Measurements from ENCODE around the gene DYNLT2B.
"Not testable (repeated sequence)": the region's sequence is repeated elsewhere in the genome, so short reads cannot be mapped to it uniquely, and the experiment has no call there.

The DYNLT2B gene

DNA sequence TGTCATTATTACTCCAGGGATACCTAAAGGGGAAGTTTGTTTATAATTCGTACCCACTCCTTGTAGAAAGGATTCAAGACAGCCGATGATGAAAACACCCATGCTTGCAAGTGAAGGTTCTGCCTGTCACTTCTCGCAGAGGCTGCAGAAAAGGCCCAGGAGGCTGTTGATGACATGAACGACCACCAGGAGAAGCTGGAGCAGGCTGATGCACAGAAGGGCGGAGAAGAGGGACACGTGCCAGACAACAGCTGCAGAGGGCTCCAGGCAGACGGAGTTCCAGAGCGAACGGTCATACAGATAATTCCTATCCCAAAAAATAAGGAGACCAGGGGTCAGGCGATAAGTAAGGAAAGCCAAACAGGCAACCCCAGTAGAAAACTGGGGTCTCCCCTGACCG lies 5.7 kb upstream of the DYNLT2B start:
- no peak for DNase-seq

DNA sequence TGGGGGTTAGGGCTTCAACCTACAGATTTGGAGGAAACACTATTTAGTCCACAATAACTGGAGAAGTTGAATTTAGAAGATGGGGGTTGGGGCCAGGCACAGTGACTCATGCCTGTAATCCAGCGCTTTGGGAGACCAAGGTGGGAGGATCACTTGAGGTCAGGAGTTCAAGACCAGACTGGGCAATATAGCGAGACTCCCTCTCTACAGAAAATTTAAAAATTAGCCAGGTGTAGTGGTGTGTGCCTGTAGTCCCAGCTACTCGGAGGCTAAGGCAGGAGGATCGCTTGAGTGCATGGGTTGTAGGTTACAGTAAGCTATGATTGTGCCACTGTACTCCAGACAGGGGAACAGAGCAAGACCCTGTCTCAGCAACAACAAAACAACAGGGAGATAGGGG lies 5.0 kb upstream of the DYNLT2B start:
- no peak for DNase-seq

DNA sequence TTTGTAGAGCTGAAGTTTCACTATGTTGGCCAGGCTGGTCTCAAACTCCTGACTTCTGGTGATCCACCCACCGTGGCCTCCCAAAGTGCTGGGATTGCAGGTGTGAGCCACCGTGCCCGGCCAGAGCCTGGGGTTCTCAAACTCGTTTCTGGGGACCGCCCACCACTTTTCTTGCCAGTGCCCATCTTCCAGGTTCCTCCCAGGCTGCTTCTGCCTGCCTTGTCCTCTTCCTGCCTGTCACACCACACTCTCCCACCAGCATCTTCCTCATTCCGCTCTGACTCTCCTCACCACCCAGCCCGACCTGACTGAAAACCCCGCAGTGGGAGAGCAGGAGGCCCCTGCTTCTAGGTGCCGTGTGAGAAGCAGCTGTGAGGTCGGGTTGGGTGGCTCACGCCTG lies 3.1 kb upstream of the DYNLT2B start:
- no peak for DNase-seq

DNA sequence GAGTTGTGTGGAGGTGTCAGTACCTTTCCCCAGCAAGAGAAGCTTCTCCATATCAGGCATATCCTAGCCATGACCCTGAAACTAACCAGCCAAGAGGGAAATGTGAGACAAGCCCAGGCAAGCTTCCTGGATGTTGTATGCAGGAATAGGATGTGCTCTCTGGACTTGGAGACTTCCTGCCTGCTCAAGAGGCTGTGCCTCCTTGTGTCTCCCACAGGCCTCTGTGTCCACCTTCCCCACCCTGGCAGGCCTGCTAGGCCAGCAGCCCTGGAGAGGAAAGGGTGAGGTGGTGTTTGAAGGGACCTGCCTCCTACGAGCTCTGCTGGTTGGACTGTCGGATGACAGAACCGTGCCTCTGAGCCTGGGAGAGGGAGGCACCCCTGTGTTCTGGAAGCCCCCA lies 2.1 kb upstream of the DYNLT2B start:
- no peak for DNase-seq

DNA sequence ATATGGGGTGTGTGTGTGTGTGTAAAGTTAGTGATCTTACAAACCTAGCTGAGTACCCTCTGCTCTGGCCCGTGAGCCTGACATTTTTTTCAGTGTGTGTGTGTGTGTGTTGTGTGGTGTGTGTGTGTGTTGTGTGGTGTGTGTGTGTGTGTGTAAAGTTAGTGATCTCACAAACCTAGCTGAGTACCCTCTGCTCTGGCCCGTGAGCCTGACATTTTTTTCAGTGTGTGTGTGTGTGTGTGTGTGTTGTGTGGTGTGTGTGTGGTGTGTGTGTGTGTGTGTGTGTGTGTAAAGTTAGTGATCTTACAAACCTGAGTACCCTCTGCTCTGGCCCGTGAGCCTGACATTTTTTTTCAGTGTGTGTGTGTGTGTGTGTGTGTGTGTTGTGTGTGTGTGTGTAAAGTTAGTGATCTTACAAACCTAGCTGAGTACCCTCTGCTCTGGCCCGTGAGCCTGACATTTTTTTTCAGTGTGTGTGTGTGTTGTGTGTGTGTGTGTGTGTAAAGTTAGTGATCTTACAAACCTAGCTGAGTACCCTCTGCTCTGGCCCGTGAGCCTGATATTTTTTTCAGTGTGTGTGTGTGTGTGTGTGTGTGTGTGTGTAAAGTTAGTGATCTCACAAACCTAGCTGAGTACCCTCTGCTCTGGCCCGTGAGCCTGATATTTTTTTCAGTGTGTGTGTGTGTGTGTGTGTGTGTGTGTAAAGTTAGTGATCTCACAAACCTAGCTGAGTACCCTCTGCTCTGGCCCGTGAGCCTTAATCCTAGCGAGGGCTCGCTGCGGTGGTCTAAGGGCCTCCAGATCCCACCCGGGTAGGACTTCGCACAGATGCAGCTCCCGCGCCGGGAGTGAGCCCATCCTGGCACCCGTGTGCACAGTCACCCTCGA lies 997 bp downstream of the DYNLT2B start:
- not testable (repeated sequence) for DNase-seq

DNA sequence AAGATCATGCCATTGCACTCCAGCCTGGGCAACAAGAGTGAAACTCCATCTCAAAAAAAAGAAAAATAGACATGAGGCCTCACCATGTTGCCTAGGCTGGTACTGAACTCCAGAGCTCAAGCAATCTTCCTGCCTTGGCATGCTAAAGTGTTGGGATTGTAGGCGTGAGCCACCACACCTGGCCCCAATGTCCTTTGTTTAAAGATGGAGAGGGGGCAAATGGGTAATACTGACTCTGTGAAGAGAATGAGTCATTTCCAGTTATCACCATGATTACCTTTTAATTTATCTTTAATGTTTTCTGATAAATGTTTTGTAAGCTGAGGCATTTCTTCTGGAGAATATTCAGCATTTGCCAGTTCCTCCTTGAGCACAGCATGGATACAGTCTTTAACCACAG lies 2.2 kb downstream of the DYNLT2B start:
- no peak for DNase-seq

DNA sequence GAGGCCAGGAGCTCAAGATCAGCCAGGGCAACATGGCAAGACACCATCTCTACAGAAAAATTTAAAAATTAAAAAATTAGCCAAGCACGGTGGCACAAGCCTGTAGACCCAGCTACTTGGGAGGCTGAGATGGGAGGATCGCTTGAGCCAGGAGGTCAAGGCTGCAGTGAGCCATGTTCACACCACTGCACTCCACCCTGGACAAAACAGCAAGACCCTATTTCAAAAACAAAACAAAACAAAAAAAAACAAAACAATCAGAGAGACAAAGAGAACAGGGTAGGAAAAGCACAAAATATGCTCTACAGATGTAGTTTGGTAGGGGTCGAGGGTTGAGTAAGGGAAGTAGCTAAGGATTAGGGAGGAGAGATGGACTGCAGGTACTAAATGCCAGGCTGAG lies 3.4 kb downstream of the DYNLT2B start:
- no peak for DNase-seq

DNA sequence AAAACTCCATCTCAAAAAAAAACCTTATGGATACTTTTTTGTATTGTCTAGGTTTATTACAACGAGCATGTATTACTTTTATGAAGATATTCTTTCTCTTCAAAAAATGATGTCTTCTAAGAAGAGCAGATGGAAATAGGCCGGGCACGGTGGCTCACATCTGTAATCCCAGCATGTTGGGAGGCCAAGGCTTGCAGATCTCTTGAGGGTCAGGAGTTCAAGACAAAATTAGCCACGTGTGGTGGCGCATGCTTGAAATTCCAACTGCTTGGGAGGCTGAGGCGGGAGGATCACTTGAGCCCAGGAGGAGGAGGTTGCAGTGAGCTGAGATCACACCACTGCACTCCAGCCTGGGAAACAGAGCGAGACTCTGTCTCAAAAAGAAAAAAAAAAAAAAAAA lies 4.0 kb downstream of the DYNLT2B start:
- DNase-seq: not testable (repeated sequence)

DNA sequence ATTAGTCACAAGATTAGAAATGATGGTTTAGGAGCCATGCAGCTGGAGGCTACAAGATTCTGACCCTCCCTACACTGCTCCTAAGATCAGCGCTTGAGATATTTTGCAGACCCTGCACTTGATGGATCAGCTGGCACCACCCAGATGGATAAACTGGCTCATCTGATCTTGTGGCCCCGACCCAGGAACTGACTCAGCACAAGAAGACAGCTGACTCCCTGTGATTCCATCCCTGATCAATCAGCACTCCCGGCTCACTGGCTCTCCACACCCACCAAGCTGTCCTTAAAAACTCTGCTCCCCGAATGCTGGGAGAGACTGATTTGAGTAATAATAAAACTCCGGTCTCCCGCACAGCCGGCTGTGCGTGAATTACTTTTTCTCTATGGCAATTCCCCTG lies 15.1 kb downstream of the DYNLT2B start:
- DNase-seq: not testable (repeated sequence)

DNA sequence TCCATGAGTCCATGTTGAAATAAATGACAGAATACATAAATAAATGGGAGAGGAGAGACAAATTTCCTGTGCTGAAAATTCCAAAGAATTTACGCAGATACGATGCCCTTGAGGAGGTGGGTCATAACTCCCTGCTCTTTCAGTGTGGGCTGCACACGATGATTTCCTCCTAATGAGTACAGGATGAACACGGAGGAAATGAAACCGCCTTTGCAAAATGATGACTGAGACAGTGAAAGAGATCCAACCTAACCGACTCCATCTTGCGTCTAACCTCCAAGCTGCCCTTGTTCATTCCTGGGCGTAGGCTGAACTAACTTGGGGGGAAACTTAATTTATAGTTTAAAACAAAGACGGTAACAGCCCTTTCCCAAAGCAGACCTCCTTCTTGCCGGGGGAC lies 15.5 kb downstream of the DYNLT2B start:
- not testable (repeated sequence) for DNase-seq

DNA sequence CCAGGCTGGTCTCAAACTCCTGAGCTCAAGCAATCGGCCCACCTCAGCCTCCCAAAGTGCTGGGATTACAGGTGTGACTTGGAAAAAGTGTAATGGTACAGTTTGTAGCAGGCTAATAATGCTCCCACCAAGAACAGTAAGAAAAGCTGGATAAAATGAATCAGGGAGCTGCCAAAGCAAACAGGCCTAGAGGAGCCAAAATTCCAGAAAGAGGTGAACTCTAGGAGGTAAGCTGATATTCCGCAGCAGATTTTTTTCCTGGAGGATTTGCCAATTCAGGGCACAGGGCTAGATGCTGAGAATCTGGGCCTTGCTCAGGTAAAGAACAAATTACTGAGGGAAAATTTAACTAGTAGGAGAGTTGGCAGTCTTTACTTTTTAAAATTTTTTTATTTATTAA lies 19.5 kb downstream of the DYNLT2B start:
- no peak for DNase-seq

DNA sequence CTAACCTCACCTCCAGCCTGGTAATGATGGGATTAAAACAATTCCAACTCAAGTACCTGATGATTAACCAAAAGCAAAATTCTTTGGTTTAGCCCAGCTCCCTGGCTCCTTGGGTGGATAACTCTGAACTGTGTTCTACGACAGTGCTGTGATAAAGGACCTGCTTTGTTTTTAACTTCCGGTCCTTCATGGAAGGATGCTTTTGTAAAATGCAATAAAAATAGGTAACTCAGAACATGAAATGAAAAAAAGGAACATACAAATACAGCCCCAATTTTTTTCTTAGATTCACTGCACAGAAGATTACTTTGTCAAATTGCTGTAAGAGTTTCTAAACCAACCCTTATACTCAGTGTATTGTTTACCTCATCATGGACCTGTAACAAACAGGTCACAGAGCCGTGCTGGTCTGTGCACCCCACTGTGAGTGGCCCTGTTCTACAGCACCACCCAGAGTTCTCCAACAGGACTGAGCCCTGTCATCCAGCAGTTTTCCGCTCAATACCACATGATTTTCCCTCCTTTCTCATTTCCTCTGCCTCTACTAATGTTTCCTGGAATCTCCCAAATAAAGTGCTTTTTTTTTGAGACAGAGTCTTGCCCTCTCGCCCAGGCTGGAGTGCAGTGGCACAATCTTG lies 25.6 kb downstream of the DYNLT2B start:
- no peak for DNase-seq

DNA sequence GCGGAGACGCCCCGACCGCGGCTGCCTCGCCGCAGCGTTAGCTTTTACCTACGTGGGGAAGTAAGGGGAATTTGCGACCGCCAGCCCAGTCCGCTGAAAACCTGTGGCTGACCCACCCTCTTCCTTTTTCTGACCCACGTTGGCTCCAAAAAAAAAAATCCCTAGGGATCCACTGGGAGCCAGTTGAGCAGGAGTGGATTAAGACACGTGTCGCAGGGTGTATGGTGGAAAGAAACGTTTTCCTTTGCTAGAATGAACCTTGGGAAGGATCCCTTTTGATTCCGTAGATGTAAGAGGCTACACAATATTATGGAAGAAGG lies 29.9 kb downstream of the DYNLT2B start:
- no peak for DNase-seq

DNA sequence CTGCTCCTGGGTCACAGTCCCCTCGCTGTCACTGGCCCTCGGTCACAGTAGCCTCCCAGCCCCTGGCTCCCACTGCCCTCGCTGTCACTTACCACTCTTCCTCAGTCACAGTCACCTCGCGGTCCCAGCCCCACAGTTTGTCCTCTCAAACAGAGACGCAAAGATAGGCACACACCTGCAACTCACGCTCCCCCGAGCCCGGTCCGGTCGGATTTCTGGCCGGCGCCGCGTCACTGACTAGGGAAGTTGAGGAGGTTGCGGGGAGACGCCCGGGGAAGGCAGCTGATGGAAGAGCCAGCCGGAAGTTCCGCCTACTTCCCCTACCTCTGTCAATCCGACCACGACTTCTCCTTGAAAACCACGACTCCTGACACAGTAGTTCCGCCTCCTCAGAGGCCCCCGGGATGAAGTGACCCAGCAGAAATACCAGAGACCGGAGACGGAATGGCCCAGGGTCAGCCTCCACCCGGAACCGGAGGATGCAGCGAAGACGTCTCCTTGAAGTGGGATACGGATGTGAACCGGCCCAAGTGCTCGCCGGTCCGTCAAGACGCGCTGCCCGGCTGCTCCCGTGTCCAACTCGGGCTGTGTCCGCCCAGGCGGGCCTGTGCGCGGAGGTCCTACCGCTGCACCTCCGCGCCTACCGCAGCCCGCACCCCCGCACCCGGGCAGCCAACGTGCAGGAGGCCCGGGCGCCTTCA lies 30.4 kb downstream of the DYNLT2B start, which contains the start of gene PCYT1A:
PCYT1A (minus strand) TSS at position 287 of the 701 bp plus-strand sequence. CDS start 17,195 bp downstream, outside the sequence.
- peak; percentile 44 for DNase-seq

DNA sequence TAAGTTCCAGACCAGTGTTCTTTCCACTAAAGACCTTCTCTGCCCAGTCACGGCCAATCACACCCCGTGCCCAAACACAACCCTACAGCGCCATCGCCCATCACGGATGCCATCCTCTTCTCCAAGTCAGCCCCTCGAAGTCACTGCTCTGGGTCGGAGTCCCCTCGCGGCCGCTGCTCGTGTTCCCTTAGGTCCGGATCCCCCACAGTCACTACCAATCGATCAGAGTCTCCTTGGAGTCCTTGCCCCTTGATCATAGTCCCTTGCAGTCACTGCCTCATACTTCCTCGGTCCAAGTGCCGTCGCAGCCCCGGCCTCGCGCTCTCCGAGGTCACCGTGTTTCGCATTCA lies 31.0 kb downstream of the DYNLT2B start:
- no peak for DNase-seq

DNA sequence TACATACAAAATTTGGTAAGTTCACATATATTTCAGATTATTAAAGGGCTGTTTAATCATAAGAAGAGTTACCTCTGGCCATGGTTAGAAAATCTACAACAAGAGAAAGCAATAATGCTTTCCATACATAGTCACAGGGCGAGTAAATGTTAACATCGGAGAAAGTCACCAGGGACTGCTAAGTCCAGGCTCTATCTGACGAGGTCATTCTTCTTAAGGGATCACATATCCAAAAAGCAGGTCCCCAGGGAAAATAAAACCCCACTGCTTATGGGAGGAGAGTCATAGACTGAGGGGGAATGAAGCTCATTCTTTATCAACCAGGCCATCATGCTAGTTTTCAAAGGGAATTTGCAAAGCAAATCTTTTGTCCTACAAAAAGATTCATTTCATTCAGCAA lies 33.6 kb downstream of the DYNLT2B start:
- no peak for DNase-seq

DNA sequence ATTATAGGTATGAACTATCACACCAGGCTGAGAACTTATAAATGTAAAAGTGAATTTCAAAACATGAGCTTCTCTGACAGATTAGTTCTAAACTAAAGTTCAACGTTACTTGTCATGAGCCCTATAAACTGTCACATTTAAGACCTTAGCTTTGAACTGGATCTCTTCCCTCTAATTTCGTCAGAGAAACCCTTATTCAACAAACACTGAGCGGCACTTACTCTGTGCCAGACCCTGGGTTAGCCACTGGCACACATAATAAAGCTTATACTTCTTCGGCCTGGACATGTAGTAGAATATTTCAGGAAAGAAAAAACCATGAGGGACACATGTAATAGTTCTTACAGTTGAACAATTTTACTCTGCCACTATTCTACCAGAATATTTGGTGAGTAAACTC lies 36.1 kb downstream of the DYNLT2B start:
- DNase-seq: no peak

DNA sequence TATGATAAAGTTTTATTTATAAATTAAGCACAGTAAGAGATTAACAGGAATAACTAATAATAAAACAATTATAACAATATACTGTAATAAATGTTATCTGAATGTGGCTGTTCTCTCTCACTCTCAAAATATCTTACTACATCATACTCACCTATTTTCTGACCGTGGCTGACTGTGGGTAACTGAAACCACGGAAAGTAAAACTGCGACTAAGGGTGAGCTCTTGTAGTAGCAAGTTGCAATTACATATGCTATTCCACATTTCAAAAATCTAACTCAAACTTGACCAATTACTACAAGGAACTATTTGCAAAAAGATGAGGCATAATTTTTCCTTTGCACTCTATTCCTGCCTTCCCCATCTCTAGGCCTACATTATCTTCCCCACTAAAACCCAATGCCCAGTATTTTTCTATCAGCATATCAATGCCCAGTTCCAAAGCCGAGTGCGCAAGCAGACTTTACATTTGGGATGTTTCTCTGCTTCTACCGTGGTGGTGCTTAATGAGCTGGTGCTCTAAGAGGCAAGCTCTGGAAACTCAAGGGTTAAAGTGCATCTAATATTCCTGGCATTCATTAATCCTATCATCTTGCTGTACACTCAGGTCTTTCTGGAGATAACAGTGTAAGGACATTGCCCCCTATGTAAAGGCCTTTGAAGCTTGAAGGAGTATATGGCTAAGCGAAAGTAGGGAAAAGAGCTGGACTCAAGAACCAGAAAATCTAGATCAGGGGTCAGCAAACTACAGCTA lies 37.2 kb downstream of the DYNLT2B start:
- DNase-seq: no peak

DNA sequence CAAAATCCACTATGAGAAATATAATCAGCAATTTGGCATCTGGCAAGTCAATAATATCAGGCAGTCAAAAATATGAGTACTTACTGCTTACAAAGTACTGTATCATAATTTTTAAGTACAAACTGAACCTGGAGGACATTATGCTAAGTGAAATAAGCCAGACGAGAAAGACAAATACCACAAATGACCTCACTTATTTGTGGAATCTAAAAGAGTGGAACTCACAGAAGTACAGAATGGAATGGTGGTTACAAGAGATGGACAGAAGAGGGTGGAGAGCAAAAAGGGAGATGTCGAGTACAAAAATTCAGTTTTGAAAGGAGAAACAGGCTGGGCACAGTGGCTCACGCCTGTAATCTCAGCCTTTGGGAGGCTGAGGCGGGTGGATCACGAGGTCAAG lies 42.9 kb downstream of the DYNLT2B start:
- DNase-seq: no peak

DNA sequence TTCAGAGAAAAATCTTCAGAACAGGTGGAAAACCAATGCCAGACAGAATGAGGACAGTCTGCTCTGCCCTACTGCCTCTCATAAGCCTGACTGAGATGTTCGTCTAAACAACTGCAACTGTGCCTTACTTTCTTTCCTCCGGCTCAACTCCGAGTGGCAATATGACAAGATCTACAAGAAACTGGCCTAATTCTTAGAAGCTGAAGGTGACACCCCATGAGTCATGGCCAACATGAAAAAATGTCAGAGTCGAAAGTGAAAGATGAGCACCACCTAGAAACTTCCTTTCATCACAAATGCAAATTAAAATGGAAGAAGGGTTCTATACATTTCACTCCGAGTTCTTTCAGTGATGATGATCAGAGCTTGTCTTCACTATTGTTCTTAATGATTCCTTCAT lies 43.5 kb downstream of the DYNLT2B start:
- no peak for DNase-seq

DNA sequence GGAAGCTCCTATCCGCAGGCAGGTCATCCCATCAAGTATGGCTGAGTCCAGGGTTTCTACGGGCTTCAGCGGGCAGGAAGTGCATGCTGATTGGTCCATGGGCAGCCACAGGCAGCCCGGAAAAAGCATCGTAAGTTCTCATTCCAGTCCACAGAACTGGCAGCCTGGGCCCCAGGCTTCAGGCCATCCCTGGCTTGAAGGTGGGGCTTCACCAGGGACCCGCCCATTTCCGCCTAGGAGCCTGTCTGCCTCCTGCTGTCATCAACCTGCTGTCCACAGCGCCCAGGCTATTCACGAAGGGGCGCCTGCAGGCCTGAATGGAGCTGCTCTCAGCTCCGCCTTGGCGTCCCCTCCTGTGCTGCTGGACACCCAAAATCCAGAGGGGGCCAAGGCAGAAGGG lies 44.4 kb downstream of the DYNLT2B start:
- DNase-seq: no peak

DNA sequence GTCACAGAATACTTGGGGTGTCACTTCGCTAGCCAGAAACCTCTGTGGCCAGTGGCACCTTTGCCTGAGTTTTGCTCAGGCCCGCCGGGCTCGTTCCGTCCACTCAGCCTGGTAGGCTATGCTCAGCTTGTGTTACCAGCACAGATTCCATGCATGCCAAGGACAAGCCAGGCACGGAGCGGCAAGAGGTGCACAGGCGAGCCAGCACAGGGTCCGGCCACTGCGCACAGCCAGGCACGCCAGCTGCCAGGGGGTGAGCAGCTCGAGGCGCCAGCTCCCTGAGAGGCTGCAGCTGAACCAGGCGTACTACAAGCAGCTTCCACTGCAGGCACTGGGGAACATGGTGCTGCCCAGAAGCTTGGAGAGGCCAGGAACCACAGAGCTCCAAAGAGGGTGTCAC lies 45.2 kb downstream of the DYNLT2B start:
- no peak for DNase-seq

DNA sequence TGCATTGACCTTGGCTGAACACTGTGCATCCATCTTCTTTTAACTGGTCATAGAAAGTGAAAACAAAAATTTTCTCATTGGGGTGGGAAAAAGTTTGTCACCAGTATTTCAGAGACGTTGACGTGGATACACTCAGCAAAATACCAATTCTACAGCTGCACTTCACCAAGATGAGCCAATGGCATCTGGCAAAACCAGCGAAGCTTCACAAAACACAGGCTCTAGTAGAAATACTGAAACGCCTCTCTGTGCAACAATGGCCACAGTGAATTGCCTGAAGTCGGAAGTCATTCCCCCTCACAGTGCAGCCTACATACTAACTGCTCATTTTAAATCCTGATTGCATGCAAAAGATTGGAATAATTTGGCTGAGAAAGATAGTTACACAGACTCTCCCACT lies 47.5 kb downstream of the DYNLT2B start:
- no peak for DNase-seq
